ENCODE results near the gene ZNF83. TPM values are rescaled to one million over a fixed set of nuclear protein-coding genes. Genes with fewer than 3 reads are reported as not detected.
A peak's percentile ranks its signal among the peaks of the same experiment; 100 is the strongest.
"Not testable (repeated sequence)": the region's sequence is repeated elsewhere in the genome, so short reads cannot be mapped to it uniquely, and the experiment has no call there.

Gene ZNF83
- polyA plus RNA-seq, 1 donor from 2014 or later, result 13.9 TPM

DNA sequence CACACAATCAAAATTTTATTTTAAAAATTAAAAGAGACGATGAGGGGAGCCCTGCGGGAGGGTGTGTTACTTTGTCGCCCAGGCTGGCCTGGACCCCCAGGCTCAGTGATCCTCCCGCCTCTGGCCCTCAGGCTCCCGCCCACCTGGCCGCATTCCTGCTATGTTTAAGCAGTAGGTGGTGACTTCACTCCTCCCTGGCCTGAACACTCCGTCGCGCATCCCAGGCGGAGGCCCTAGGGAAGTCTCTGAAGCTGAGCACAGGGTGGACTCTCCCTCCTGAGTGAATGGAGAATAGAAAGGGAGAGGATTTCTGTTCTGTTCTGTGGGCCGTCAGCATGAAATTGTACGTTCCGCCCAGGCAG is 68.5 kb downstream of the ZNF83 start:
- peak overlapping the region; percentile 88 to 96 (median 91) for H3K27ac Mint-ChIP-seq
- peak overlapping the region; percentile 94 to 98 (median 96) for H3K4me3 Mint-ChIP-seq
- peaks cover 18% of the 10 kb centered on the region for H3K36me3 Mint-ChIP-seq
- not testable (repeated sequence) for H3K27me3 Mint-ChIP-seq
- peaks cover 15 to 26% (median 17%) of the 10 kb centered on the region in 3 donors for H3K4me1 Mint-ChIP-seq
- peaks cover 6 to 32% (median 30%) of the 10 kb centered on the region in 3 donors for H3K9me3 Mint-ChIP-seq

DNA sequence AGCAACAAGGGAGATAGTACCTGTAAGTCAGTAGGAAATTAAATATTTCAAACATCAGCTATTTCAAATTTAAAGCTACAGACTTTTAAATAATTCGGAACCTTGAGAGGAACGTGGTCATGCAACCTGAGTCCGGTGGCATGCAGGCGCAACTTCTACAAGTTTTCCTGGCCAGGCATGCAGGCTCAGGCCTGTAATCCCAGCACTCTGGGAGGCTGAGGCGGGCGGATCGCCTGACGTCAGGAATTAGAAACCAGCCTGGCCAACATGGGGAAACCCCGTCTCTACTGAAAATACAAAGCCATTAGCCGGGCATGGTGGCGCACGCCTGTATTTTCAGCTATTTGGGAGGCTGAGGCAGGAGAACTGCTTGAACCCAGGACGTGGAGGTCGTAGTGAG is 70.2 kb downstream of the ZNF83 start:
- H3K36me3 Mint-ChIP-seq, result peaks cover 14% of the 10 kb centered on the region
- H3K4me3 Mint-ChIP-seq, result no peak overlapping the region
- peaks cover 9 to 28% (median 26%) of the 10 kb centered on the region in 3 donors for H3K9me3 Mint-ChIP-seq
- H3K27ac Mint-ChIP-seq, result no peak overlapping the region
- H3K27me3 Mint-ChIP-seq, result no peaks in the 10 kb centered on the region
- H3K4me1 Mint-ChIP-seq, result peaks cover 13 to 25% (median 17%) of the 10 kb centered on the region in 3 donors

DNA sequence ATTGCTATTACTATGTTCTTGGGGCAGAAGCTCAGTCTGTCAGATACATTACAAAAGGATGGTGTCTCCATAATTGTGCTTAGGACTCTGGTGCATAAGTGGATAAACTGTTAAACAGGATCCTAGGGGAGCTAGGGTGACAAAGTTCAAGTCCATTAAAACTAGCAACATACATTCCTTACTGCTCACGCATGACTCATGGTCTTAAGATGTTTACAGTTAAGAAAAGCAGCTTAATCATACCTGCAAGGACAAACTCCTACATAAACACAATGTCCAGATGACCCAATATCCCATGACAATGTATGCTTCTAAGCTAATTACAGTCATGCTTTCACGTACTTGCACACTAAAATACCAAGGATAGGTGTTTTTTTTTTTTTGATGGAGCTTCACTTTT is 71.6 kb downstream of the ZNF83 start:
- Mint-ChIP-seq H3K27ac (no peak overlapping the region), H3K9me3 (peaks cover 9 to 28% (median 22%) of the 10 kb centered on the region in 3 donors), H3K27me3 (no peaks in the 10 kb centered on the region), H3K4me1 (peaks cover 7 to 18% (median 12%) of the 10 kb centered on the region in 3 donors), H3K36me3 (peaks cover 15% of the 10 kb centered on the region), H3K4me3 (no peak overlapping the region)

DNA sequence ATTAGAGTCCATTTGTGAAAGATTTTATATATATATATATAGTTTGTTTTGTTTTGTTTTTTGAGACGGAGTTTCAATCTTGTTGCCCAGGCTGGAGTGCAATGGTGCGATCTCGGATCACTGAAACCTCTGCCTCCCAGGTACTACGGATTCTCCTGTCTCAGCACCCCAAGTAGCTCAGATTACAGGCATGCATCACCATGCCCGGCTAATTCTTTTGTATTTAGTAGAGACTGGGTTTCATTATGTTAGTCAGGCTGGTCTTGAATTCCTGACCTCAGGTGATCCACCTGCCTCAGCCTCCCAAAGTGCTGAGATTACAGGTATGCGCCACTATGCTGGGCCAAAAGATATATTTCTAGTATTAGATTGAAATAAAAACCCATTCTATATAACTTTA is 72.0 kb downstream of the ZNF83 start:
- H3K9me3 Mint-ChIP-seq, result peaks cover 11 to 28% (median 19%) of the 10 kb centered on the region in 3 donors
- peak overlapping the region in 1 of 4 donors; percentile 17 for H3K4me3 Mint-ChIP-seq
- peaks cover 3 to 13% (median 7%) of the 10 kb centered on the region in 3 donors for H3K4me1 Mint-ChIP-seq
- H3K27ac Mint-ChIP-seq, result no peak overlapping the region
- H3K27me3 Mint-ChIP-seq, result no peaks in the 10 kb centered on the region
- peaks cover 14% of the 10 kb centered on the region for H3K36me3 Mint-ChIP-seq

Other genes with a start within 250 kb of the ZNF83 start
- 6.2 TPM for gene ZNF528, start 240.5 kb downstream of the ZNF83 start, polyA plus RNA-seq
- 0.14 TPM for gene ZNF534, start 209.2 kb downstream of the ZNF83 start, polyA plus RNA-seq
- gene ZNF578, start 184.8 kb downstream of the ZNF83 start, polyA plus RNA-seq, result 1.5 TPM
- 8.8 TPM for gene ZNF808, start 110.7 kb downstream of the ZNF83 start, polyA plus RNA-seq
- 18.3 TPM for gene ZNF701, start 68.1 kb downstream of the ZNF83 start, polyA plus RNA-seq
- 33.7 TPM for gene ZNF611, start 96.7 kb upstream of the ZNF83 start, polyA plus RNA-seq
- 18.3 TPM for gene ZNF600, start 148.4 kb upstream of the ZNF83 start, polyA plus RNA-seq
- 22.3 TPM for gene ZNF28, start 183.3 kb upstream of the ZNF83 start, polyA plus RNA-seq
- gene ZNF468, start 219.3 kb upstream of the ZNF83 start, polyA plus RNA-seq, result 16.1 TPM

Measured in IgD-negative memory B cell (primary cell).